IMR-90 (cell line): ENCODE results near the gene LRRC2. TPM values are rescaled to one million over a fixed set of nuclear protein-coding genes. Genes with fewer than 3 reads are reported as not detected.

Experiments
- ATAC-seq: fragments of 200-7000 bp; cut with Tn5 transposase; 2 replicates; pipeline ENCODE4 v1.9.1; 2020; ENCODE audit warnings: low read depth, mild to moderate bottlenecking, moderate library complexity
- BruUV-seq: library from RNA; stranded (reverse); fragments of 400-500 nt; replicated peaks from 2 replicates; lab custom pipeline; 2021; lab: Mats Ljungman, UMichigan
- CTCF ChIA-PET: fragments of 300-600 bp; formaldehyde crosslinking; extraction: SDS; loops from one replicate; lab custom pipeline; 2021; ENCODE audit warnings: antibody characterized with exemption; lab: Yijun Ruan, JAX
- POLR2A ChIA-PET: fragments of 300-600 bp; sonication (Branson Sonifier 250); formaldehyde crosslinking; loops from one replicate; lab custom pipeline; 2022; ENCODE audit warnings: antibody characterized with exemption; ENCODE audit not compliant: unreplicated experiment; lab: Charles Lee
- DNase-seq: peaks from one replicate; pipeline ENCODE4 v3.0.0; 2013
- H2AFZ ChIP-seq: replicated peaks from 2 replicates; pipeline ENCODE3; 2013; ENCODE audit warnings: low read length, mild to moderate bottlenecking; ENCODE audit not compliant: poor library complexity
- H2AK5ac ChIP-seq: 2 replicates; pipeline ENCODE4 v1.6.1; 2013; ENCODE audit warnings: low read depth, low read length, inconsistent platforms
- H2AK9ac ChIP-seq: replicated peaks from 2 replicates; pipeline ENCODE3; 2013; ENCODE audit warnings: mild to moderate bottlenecking, low read depth, low read length, moderate library complexity; ENCODE audit not compliant: poor library complexity
- H2BK120ac ChIP-seq: 2 replicates; pipeline ENCODE4 v1.6.1; 2013; ENCODE audit warnings: low read depth, low read length, inconsistent platforms
- H2BK15ac ChIP-seq: 3 replicates; pipeline ENCODE4 v1.6.1; 2013; ENCODE audit warnings: low read depth, low read length, inconsistent platforms
- H2BK20ac ChIP-seq: 2 replicates; pipeline ENCODE4 v1.6.1; 2013; ENCODE audit warnings: low read depth, mild to moderate bottlenecking, inconsistent platforms, low read length, moderate library complexity
- H2BK5ac ChIP-seq: 2 replicates; pipeline ENCODE4 v1.6.1; 2013; ENCODE audit warnings: mild to moderate bottlenecking, low read depth, low read length, inconsistent platforms; ENCODE audit not compliant: poor library complexity, severe bottlenecking
- H3K14ac ChIP-seq: replicated peaks from 2 replicates; pipeline ENCODE4 v1.6.1; 2013; ENCODE audit warnings: low read depth, low read length, inconsistent platforms
- H3K18ac ChIP-seq: 2 replicates; pipeline ENCODE4 v1.6.1; 2013; ENCODE audit warnings: low read depth, low read length, control low read depth
- H3K23ac ChIP-seq: 2 replicates; pipeline ENCODE4 v1.6.1; 2013; ENCODE audit warnings: low read depth, low read length, inconsistent platforms
- H3K27ac ChIP-seq: 2 replicates; pipeline ENCODE4 v1.5.1; 2013; ENCODE audit warnings: mild to moderate bottlenecking, control low read depth, low read length; ENCODE audit not compliant: insufficient read depth
- H3K27me3 ChIP-seq: 2 replicates; pipeline ENCODE4 v1.6.1; 2013; ENCODE audit warnings: low read length; ENCODE audit not compliant: control insufficient read depth, insufficient read depth
- H3K36me3 ChIP-seq: 2 replicates; pipeline ENCODE4 v1.6.1; 2013; ENCODE audit warnings: low read length, mixed read lengths; ENCODE audit not compliant: control insufficient read depth, insufficient read depth
- H3K4ac ChIP-seq: 2 replicates; pipeline ENCODE4 v1.6.1; 2013; ENCODE audit warnings: low read depth, low read length, inconsistent platforms
- H3K4me1 ChIP-seq: 2 replicates; pipeline ENCODE4 v1.6.1; 2013; ENCODE audit warnings: low read length, mixed read lengths; ENCODE audit not compliant: control insufficient read depth, insufficient read depth
- H3K4me2 ChIP-seq: 2 replicates; pipeline ENCODE4 v1.6.1; 2013; ENCODE audit warnings: low read depth, mild to moderate bottlenecking, control low read depth, low read length, moderate library complexity
- H3K4me3 ChIP-seq: 2 replicates; pipeline ENCODE4 v1.5.1; 2013; ENCODE audit warnings: low read depth, mild to moderate bottlenecking, control low read depth, low read length, moderate library complexity; ENCODE audit not compliant: insufficient read depth
- H3K56ac ChIP-seq: 2 replicates; pipeline ENCODE4 v1.6.1; 2013; ENCODE audit warnings: low read length, inconsistent platforms; ENCODE audit not compliant: insufficient read depth; ENCODE audit errors: extremely low read depth
- H3K79me1 ChIP-seq, 2 experiments: 2 replicates each; pipeline ENCODE4 v1.6.1; 2013; ENCODE audit warnings: low read length in 2 of 2, inconsistent platforms in 1 of 2, low read depth in 1 of 2
- H3K9ac ChIP-seq: 2 replicates; pipeline ENCODE4 v1.6.1; 2013; ENCODE audit warnings: low read depth, low read length, control low read depth
- H3K9me1 ChIP-seq: 2 replicates; pipeline ENCODE4 v1.6.1; 2013; ENCODE audit warnings: low read length, inconsistent platforms; ENCODE audit not compliant: insufficient read depth
- H3K9me3 ChIP-seq: 2 replicates; pipeline ENCODE4 v1.6.1; 2013; ENCODE audit warnings: low read length; ENCODE audit not compliant: control insufficient read depth, insufficient read depth
- H4K20me1 ChIP-seq: 2 replicates; pipeline ENCODE4 v1.6.1; 2013; ENCODE audit warnings: low read length, inconsistent platforms; ENCODE audit not compliant: insufficient read depth
- H4K5ac ChIP-seq: 2 replicates; pipeline ENCODE4 v1.6.1; 2013; ENCODE audit warnings: mild to moderate bottlenecking, low read depth, low read length, control low read depth
- H4K8ac ChIP-seq, 2 experiments: 2 replicates each; pipeline ENCODE4 v1.6.1; 2013; ENCODE audit warnings: low read depth in 2 of 2, low read length in 2 of 2, control low read depth in 1 of 2, inconsistent platforms in 1 of 2
- H4K91ac ChIP-seq: 2 replicates; pipeline ENCODE4 v1.6.1; 2013; ENCODE audit warnings: low read depth, low read length, inconsistent platforms; ENCODE audit not compliant: insufficient read depth
- BHLHE40 ChIP-seq: fragments of 150-350 bp; IDR thresholded peaks from 2 replicates; pipeline ENCODE4 v1.6.1; 2016; ENCODE audit warnings: mild to moderate bottlenecking, low read depth, low read length
- CEBPB ChIP-seq: IDR thresholded peaks from 2 replicates; pipeline ENCODE4 v1.6.1; 2012; ENCODE audit warnings: low read depth, low read length, improper control_type of control experiment
- CHD1 ChIP-seq: IDR thresholded peaks from 2 replicates; pipeline ENCODE4 v1.6.1; 2012; ENCODE audit warnings: low read depth, low read length, improper control_type of control experiment
- MAFK ChIP-seq: IDR thresholded peaks from 2 replicates; pipeline ENCODE4 v1.6.1; 2012; ENCODE audit warnings: low read depth, low read length, improper control_type of control experiment
- MAZ ChIP-seq: IDR thresholded peaks from 2 replicates; pipeline ENCODE4 v1.6.1; 2012; ENCODE audit warnings: low read depth, mild to moderate bottlenecking, low read length, improper control_type of control experiment, moderate library complexity, borderline replicate concordance
- MXI1 ChIP-seq: IDR thresholded peaks from 2 replicates; pipeline ENCODE4 v1.6.1; 2012; ENCODE audit warnings: low read depth, mild to moderate bottlenecking, low read length, moderate library complexity, borderline replicate concordance
- NFE2L2 ChIP-seq: fragments of 150-350 bp; IDR thresholded peaks from 2 replicates; pipeline ENCODE4 v1.6.1; 2016; ENCODE audit warnings: low read depth, mild to moderate bottlenecking, low read length
- POLR2A ChIP-seq: IDR thresholded peaks from 2 replicates; pipeline ENCODE4 v1.6.1; 2012; ENCODE audit warnings: mild to moderate bottlenecking, low read depth, low read length
- RAD21 ChIP-seq: IDR thresholded peaks from 2 replicates; pipeline ENCODE4 v1.6.1; 2012; ENCODE audit warnings: low read length, improper control_type of control experiment
- RCOR1 ChIP-seq: IDR thresholded peaks from 2 replicates; pipeline ENCODE4 v1.6.1; 2012; ENCODE audit warnings: mild to moderate bottlenecking, low read length, improper control_type of control experiment; ENCODE audit not compliant: insufficient replicate concordance
- RFX5 ChIP-seq: IDR thresholded peaks from 2 replicates; pipeline ENCODE4 v1.8.0; 2012; ENCODE audit warnings: low read depth, mild to moderate bottlenecking, low read length, moderate library complexity
- SMC3 ChIP-seq: fragments of 150-350 bp; IDR thresholded peaks from 2 replicates; pipeline ENCODE4 v1.6.1; 2016; ENCODE audit warnings: low read depth, mild to moderate bottlenecking, antibody characterized with exemption, low read length, moderate library complexity
- WGBS, 2 experiments: methylation state at CpG; one replicate each; pipeline versions ENCODE4 v1.1.5 to v1.1.7; 2013; ENCODE audit warnings: missing lambda C conversion rate in 2 of 2; ENCODE audit not compliant: insufficient read length in 1 of 2; ENCODE audit errors: extremely low coverage in 2 of 2; 5-methylcytosine and 5-hydroxymethylcytosine counted together
- dilution Hi-C: fragments of 300-500 bp; cut with HindIII; formaldehyde crosslinking; loops from one replicate; pipeline ENCODE4 v1.14.3; 2018; ENCODE audit warnings: low sequenced_read_pairs; ENCODE audit not compliant: unreplicated experiment
- in situ Hi-C: fragments of 300-500 bp; cut with MboI; formaldehyde crosslinking; loops from 3 replicates; pipeline ENCODE4 v1.14.3; 2019; ENCODE audit warnings: low sequenced_read_pairs, inconsistent platforms, mixed read lengths
- intact Hi-C: fragments of 100-400 bp; cut with micrococcal nuclease; formaldehyde crosslinking; loops from 2 replicates; pipeline ENCODE4 v1.10.0; 2022
- polyA plus RNA-seq, 3 experiments: library from polyadenylated mRNA; depleted of rRNA; stranded (reverse); fragments of >200 nt; gene quantifications; 2 replicates each; pipeline ENCODE4 v1.2.3, GENCODE V29; 2012; ENCODE audit warnings: low replicate concordance in 1 of 3
- total RNA-seq: library from RNA; depleted of rRNA; stranded (reverse); fragments of >200 nt; gene quantifications from 2 replicates; pipeline ENCODE4 v1.2.3, GENCODE V29; 2012
- TF ChIP-seq, protein P1 (sequence below): fragments of 150-350 bp; IDR thresholded peaks from 2 replicates; pipeline ENCODE4 v1.6.1; 2016; ENCODE audit warnings: low read depth, mild to moderate bottlenecking, low read length, moderate library complexity, borderline replicate concordance
- TF ChIP-seq, protein P2 (sequence below): conservative IDR thresholded peaks from 2 replicates; pipeline ENCODE4 v1.5.1; 2012; ENCODE audit warnings: mild to moderate bottlenecking, low read depth, low read length, improper control_type of control experiment
- TF ChIP-seq, protein P3 (sequence below): fragments of 150-350 bp; IDR thresholded peaks from 2 replicates; pipeline ENCODE4 v1.6.1; 2017; ENCODE audit warnings: mild to moderate bottlenecking, antibody characterized with exemption, low read length, low read depth

LRRC2 gene
- total and polyA plus RNA-seq, 2 of the 4 experiments (the other 2 are of a cell fraction) = 2.9 to 4.1 TPM

DNA sequence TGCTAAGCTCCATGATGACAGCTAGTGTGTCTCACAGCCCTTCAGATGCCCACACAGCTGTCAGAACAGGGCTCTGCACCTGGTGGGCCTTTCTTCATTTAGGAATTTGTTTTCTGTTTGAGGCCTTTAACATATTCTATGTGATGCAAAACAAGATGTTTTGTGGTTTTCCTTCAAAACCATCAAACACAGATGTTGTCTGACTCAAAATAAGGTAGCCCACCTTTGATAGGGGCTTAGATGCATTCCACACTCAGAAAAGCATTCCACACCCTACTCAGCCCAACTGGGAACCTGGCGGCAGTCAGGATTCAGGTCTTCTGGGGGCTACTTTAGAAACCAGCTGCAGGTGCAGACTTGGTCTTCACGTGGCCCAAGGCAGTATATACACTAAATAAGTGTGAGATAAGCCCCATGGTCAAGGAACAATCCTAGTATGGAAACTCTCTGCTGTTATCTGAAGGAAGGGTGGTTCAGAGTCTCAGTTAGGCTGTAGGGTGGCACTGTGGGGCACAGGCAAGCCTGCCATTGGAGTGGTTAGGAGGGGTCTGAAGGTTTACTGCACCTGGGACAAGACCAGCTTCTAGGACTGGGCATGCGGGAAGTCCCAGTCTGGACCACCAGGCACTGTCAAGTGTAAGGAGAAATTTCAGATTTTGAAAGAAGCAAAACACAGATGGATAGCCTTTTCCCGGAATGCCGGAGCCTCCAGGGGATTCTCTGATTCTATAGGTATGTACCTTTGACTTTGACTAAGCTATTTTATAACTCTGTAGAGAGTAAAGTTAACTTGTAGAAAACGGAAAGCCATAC lies 20.1 kb downstream of the LRRC2 start:
- BruUV-seq = no TSS peak
- CTCF ChIA-PET = no interaction called here
- no CpG with 5 or more reads among the region's 6 CpGs for WGBS, 2 experiments
- TF ChIP-seq SMC3 (no peak), BHLHE40 (no peak), CHD1 (no peak), RCOR1 (no peak), MAZ (no peak), MAFK (no peak), RFX5 (no peak), NFE2L2 (no peak), MXI1 (no peak), POLR2A (no peak), RAD21 (no peak), CEBPB (no peak)
- TF ChIP-seq, protein P1, sequence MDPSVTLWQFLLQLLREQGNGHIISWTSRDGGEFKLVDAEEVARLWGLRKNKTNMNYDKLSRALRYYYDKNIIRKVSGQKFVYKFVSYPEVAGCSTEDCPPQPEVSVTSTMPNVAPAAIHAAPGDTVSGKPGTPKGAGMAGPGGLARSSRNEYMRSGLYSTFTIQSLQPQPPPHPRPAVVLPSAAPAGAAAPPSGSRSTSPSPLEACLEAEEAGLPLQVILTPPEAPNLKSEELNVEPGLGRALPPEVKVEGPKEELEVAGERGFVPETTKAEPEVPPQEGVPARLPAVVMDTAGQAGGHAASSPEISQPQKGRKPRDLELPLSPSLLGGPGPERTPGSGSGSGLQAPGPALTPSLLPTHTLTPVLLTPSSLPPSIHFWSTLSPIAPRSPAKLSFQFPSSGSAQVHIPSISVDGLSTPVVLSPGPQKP = no peak
- TF ChIP-seq, protein P2, sequence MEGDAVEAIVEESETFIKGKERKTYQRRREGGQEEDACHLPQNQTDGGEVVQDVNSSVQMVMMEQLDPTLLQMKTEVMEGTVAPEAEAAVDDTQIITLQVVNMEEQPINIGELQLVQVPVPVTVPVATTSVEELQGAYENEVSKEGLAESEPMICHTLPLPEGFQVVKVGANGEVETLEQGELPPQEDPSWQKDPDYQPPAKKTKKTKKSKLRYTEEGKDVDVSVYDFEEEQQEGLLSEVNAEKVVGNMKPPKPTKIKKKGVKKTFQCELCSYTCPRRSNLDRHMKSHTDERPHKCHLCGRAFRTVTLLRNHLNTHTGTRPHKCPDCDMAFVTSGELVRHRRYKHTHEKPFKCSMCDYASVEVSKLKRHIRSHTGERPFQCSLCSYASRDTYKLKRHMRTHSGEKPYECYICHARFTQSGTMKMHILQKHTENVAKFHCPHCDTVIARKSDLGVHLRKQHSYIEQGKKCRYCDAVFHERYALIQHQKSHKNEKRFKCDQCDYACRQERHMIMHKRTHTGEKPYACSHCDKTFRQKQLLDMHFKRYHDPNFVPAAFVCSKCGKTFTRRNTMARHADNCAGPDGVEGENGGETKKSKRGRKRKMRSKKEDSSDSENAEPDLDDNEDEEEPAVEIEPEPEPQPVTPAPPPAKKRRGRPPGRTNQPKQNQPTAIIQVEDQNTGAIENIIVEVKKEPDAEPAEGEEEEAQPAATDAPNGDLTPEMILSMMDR = no peak
- TF ChIP-seq, protein P3, sequence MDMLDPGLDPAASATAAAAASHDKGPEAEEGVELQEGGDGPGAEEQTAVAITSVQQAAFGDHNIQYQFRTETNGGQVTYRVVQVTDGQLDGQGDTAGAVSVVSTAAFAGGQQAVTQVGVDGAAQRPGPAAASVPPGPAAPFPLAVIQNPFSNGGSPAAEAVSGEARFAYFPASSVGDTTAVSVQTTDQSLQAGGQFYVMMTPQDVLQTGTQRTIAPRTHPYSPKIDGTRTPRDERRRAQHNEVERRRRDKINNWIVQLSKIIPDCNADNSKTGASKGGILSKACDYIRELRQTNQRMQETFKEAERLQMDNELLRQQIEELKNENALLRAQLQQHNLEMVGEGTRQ = no peak

More for the DNA sequence above, 20.1 kb downstream of the LRRC2 start:
- Histone ChIP-seq H2AFZ (no peak overlapping the region), H2AK5ac (peak overlapping the region; percentile 33; the same call in 1 of the 2 replicates), H3K56ac (no peak overlapping the region), H3K4me2 (no peak overlapping the region), H3K9ac (no peak overlapping the region), H3K4me1 (peaks cover 20% of the 10 kb centered on the region), H2BK5ac (no peak overlapping the region), H4K5ac (no peak overlapping the region; the same call in 1 of the 2 replicates), H4K8ac (no peak overlapping the region), H3K36me3 (peaks cover 19% of the 10 kb centered on the region), H3K9me1 (peaks cover 19% of the 10 kb centered on the region), H4K91ac (peak overlapping the region; percentile 77), H3K23ac (no peak overlapping the region), H3K4me3 (no peak overlapping the region), H4K20me1 (no peaks in the 10 kb centered on the region), H2BK120ac (peak overlapping the region; percentile 40; the same call in 1 of the 2 replicates), H3K9me3 (no peaks in the 10 kb centered on the region), H3K79me1 (0 out of 4 replicates have a peak, but pooled peaks cover 0 to 6% of the 10 kb centered on the region in 2 experiments), H2AK9ac (no peak overlapping the region), H3K27ac (no peak overlapping the region), H3K18ac (no peak overlapping the region; the same call in 1 of the 2 replicates), H3K14ac (no peak overlapping the region), H2BK20ac (peak overlapping the region; percentile 46), H3K4ac (peak overlapping the region; percentile 63), H3K27me3 (no peaks in the 10 kb centered on the region), H2BK15ac (peak overlapping the region; percentile 61; the same call in 1 of the 3 replicates)
- POLR2A ChIA-PET = no interaction called here
- DNase-seq (no peak), ATAC-seq (no peak)
- dilution Hi-C loops = no loop called here
- intact Hi-C loops = no loop called here
- in situ Hi-C loops = no loop called here
